ENCODE results near the gene CWC27. TPM values are rescaled to one million over a fixed set of nuclear protein-coding genes. Genes with fewer than 3 reads are reported as not detected.
"Not testable (repeated sequence)": the region's sequence is repeated elsewhere in the genome, so short reads cannot be mapped to it uniquely, and the experiment has no call there.

The CWC27 gene
- total and polyA plus RNA-seq, 9 of the 15 experiments (the other 6 are each of a cell fraction or from before 2014, with no cell fraction given): 19.7 to 49.3 (median 38.3) TPM

- no peak for TF ChIP-seq ID3 (CRISPR knock-in tag; IDR thresholded peaks at IDR 0.05)
- TF ChIP-seq ID3 (tag; IDR thresholded peaks at IDR 0.05): no peak
- no peak for TF ChIP-seq TFAP4 (CRISPR knock-in tag; IDR thresholded peaks at IDR 0.05; ENCODE audit: borderline replicate concordance)
- no peak for TF ChIP-seq HIVEP1 (CRISPR knock-in tag; IDR thresholded peaks at IDR 0.05)
Observed at GRCh38 chr5:64814073-64814472, 45.3 kb downstream of the CWC27 start (continued).

GRCh38 chr5:64818245-64818644 is 49.5 kb downstream of the CWC27 start:
- TF ChIP-seq POLR2AphosphoS2 (IDR thresholded peaks at IDR 0.05; ENCODE audit: low read length) (no peak), MECOM (CRISPR knock-in tag; IDR thresholded peaks at IDR 0.05) (no peak)
- no peaks in the 10 kb centered on the region for H3K79me2 ChIP-seq (ENCODE audit: control insufficient read depth, insufficient read depth, low read length)
- no peaks in the 10 kb centered on the region for H3K9me3 ChIP-seq (replicated peaks; ENCODE audit: control insufficient read depth, insufficient read depth, low read depth, low read length)
- H3K4me3 ChIP-seq: no peak overlapping the region
- H3K9ac ChIP-seq (ENCODE audit: insufficient read depth in 1 of 2, low read depth in 2 of 2, low read length in 2 of 2): no peak overlapping the region
- no peak for DNase-seq (ENCODE audit: extremely low read depth in 1 of 4, low spot score in 3 of 4)
- ChIA-PET POLR2A (no interaction called here), CTCF (ENCODE audit: low intra/inter-chr PET ratio) (no interaction called here)
- no peaks in the 10 kb centered on the region for H3K4me1 ChIP-seq (replicated peaks in 1 of 2; ENCODE audit: control insufficient read depth in 2 of 2, insufficient read depth in 2 of 2, low read length in 2 of 2)
- H3K9me1 ChIP-seq (ENCODE audit: control insufficient read depth, insufficient read depth, low read length): no peaks in the 10 kb centered on the region
- H4K20me1 ChIP-seq (replicated peaks; ENCODE audit: control insufficient read depth, insufficient read depth, low read length): no peaks in the 10 kb centered on the region
- no peaks in the 10 kb centered on the region; the same call in 2 of the 3 replicates for H3K36me3 ChIP-seq (ENCODE audit: control insufficient read depth, insufficient read depth, low read length)
- no peak overlapping the region for H3K27ac ChIP-seq (ENCODE audit: extremely low read depth, low read depth, low read length)
- in situ Hi-C loops (cut with MboI) (no loop called here), intact Hi-C loops (cut with micrococcal nuclease) (loop anchor here (10.0 kb wide), 3 partner anchors 127 to 577 kb away; no protein-coding TSS in a partner anchor)
- no TSS peak for BruUV-seq (replicated peaks)
- no peaks in the 10 kb centered on the region for H3K27me3 ChIP-seq (ENCODE audit: control insufficient read depth in 2 of 2, insufficient read depth in 2 of 2, low read length in 2 of 2)
- no peak overlapping the region for H2AFZ ChIP-seq (ENCODE audit: low read depth, low read length)
- H3K4me2 ChIP-seq (ENCODE audit: insufficient read depth, low read length): no peak overlapping the region
- ATAC-seq: no peak
- WGBS (ENCODE audit: insufficient coverage, low coverage, missing lambda C conversion rate): 74% methylated on average over 3 of the region's 3 CpGs
- no peak for FAIRE-seq

GRCh38 chr5:64819345-64819744 is 50.6 kb downstream of the CWC27 start:
- H2AFZ ChIP-seq (ENCODE audit: low read depth, low read length); in situ Hi-C loops (cut with MboI); H3K9me3 ChIP-seq (replicated peaks; ENCODE audit: control insufficient read depth, insufficient read depth, low read depth, low read length); H3K27me3 ChIP-seq (ENCODE audit: control insufficient read depth in 2 of 2, insufficient read depth in 2 of 2, low read length in 2 of 2); H4K20me1 ChIP-seq (replicated peaks; ENCODE audit: control insufficient read depth, insufficient read depth, low read length); FAIRE-seq; BruUV-seq (replicated peaks); ATAC-seq; CTCF ChIA-PET (ENCODE audit: low intra/inter-chr PET ratio); H3K36me3 ChIP-seq (ENCODE audit: control insufficient read depth, insufficient read depth, low read length); H3K9ac ChIP-seq (ENCODE audit: insufficient read depth in 1 of 2, low read depth in 2 of 2, low read length in 2 of 2); H3K27ac ChIP-seq (ENCODE audit: extremely low read depth, low read depth, low read length); DNase-seq (ENCODE audit: extremely low read depth in 1 of 4, low spot score in 3 of 4); H3K79me2 ChIP-seq (ENCODE audit: control insufficient read depth, insufficient read depth, low read length); H3K9me1 ChIP-seq (ENCODE audit: control insufficient read depth, insufficient read depth, low read length); H3K4me2 ChIP-seq (ENCODE audit: insufficient read depth, low read length); H3K4me1 ChIP-seq (replicated peaks in 1 of 2; ENCODE audit: control insufficient read depth in 2 of 2, insufficient read depth in 2 of 2, low read length in 2 of 2); H3K4me3 ChIP-seq: not testable (repeated sequence)
- intact Hi-C loops (cut with micrococcal nuclease): loop anchor here (10.0 kb wide), 3 partner anchors 125 to 575 kb away; no protein-coding TSS in a partner anchor
- POLR2A ChIA-PET: interaction anchor here (0.6 kb wide), 1 partner anchor 1471 kb away, joined by 3 read pairs; no protein-coding TSS in a partner anchor
- 67% methylated on average over 4 of the region's 4 CpGs for WGBS (ENCODE audit: insufficient coverage, low coverage, missing lambda C conversion rate)

Measured in K562 (cell line).